Thoracic aorta (tissue), 2 donors: Measurements from ENCODE around the gene C13orf46. TPM values are rescaled to one million over a fixed set of nuclear protein-coding genes. Genes with fewer than 3 reads are reported as not detected.

Experiments
- ATAC-seq: fragments of 150-250 bp; one replicate; pipeline ENCODE4 v1.8.0; 2017; ENCODE audit warnings: low read depth; ENCODE audit not compliant: insufficient number of reproducible peaks, low FRiP score
- DNase-seq: peaks from one replicate; pipeline ENCODE4 v3.0.0-alpha.2; 2020; ENCODE audit warnings: low spot score
- H3K27ac ChIP-seq, 2 donors: fragments of 200-600 bp; sonication (generic); 1 replicate in 1 of 2; 2 replicates in 1 of 2; pipeline ENCODE4 v1.5.1; 2016; ENCODE audit warnings: mild to moderate bottlenecking in 2 of 2, moderate library complexity in 2 of 2
- H3K27me3 ChIP-seq: fragments of 200-600 bp; sonication (generic); replicated peaks from 2 replicates; pipeline ENCODE4 v1.6.0; 2016; ENCODE audit warnings: mild to moderate bottlenecking; ENCODE audit not compliant: insufficient read depth
- H3K36me3 ChIP-seq: fragments of 200-600 bp; sonication (generic); one replicate; pipeline ENCODE4 v1.5.1; 2016
- H3K4me1 ChIP-seq, 2 donors: fragments of 200-600 bp; sonication (generic); 1 replicate in 1 of 2; 2 replicates in 1 of 2; pipeline versions ENCODE4 v1.5.1 to v1.6.0; 2016; ENCODE audit warnings: low read depth in 2 of 2, mild to moderate bottlenecking in 1 of 2; ENCODE audit not compliant: control insufficient read depth in 1 of 2
- H3K4me3 ChIP-seq: fragments of 200-600 bp; sonication (generic); 2 replicates; pipeline ENCODE4 v1.5.1; 2016; ENCODE audit warnings: mild to moderate bottlenecking
- H3K9me3 ChIP-seq: fragments of 200-600 bp; sonication (generic); 2 replicates; pipeline ENCODE4 v1.5.1; 2016
- CTCF ChIP-seq: fragments of 200-600 bp; sonication (generic); IDR thresholded peaks from one replicate; pipeline ENCODE4 v1.5.1; 2019; ENCODE audit warnings: antibody characterized with exemption
- total RNA-seq, 2 donors: library from RNA; depleted of rRNA; stranded (reverse); fragments of >200 nt; gene quantifications; one replicate each; pipeline versions ENCODE4 v1.1.0 to v1.2.3, GENCODE V29; 2016

C13orf46 gene
- total RNA-seq, 2 donors from 2014 or later: 1.1 TPM

DNA sequence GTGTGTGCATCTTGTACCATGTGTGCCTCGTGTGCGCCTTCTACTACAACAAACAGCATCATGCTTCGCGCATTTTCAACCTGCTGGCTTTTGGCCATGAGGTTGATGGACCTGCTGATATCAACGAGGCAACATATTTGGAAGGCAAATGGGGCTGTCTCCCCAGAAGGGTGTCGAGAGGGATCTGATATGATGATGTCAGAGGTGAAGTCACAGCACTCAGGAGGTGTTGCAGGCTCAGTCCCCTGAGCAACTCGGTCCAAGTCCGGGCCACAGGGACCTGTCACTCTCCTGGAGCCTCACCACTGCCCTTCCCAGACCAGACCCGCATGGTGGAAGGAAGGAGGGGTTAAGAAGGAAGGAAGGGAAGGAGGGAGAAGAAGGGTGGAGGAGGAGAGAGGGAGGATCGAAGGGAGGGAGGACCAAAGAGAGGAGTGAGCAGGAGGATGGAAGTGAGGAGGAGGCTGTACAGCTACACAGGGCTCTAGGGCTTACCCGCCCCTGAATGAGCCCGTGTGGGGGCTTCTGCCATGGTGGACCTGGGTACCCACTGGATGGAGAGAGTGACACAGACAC is 6.7 kb upstream of the C13orf46 start:
- peaks cover 28% of the 10 kb centered on the region for H3K36me3 ChIP-seq
- TF ChIP-seq CTCF: no peak
- DNase-seq: no peak
- H3K4me1 ChIP-seq: peaks cover 13 to 20% of the 10 kb centered on the region in 2 donors
- H3K27ac ChIP-seq: no peak overlapping the region
- H3K27me3 ChIP-seq: no peaks in the 10 kb centered on the region
- no peak overlapping the region for H3K4me3 ChIP-seq
- no peak for ATAC-seq
- no peaks in the 10 kb centered on the region for H3K9me3 ChIP-seq

- ATAC-seq (no peak), DNase-seq (no peak)
- H3K4me1 ChIP-seq: peaks cover 13 to 20% of the 10 kb centered on the region in 2 donors
- TF ChIP-seq CTCF: no peak
- peaks cover 33% of the 10 kb centered on the region for H3K36me3 ChIP-seq
- H3K27me3 ChIP-seq: no peaks in the 10 kb centered on the region
- no peak overlapping the region for H3K4me3 ChIP-seq
- no peaks in the 10 kb centered on the region for H3K9me3 ChIP-seq
- no peak overlapping the region for H3K27ac ChIP-seq
These were observed 6.1 kb upstream of the C13orf46 start for GRCh38 chr13:113979791-113980471.

DNA sequence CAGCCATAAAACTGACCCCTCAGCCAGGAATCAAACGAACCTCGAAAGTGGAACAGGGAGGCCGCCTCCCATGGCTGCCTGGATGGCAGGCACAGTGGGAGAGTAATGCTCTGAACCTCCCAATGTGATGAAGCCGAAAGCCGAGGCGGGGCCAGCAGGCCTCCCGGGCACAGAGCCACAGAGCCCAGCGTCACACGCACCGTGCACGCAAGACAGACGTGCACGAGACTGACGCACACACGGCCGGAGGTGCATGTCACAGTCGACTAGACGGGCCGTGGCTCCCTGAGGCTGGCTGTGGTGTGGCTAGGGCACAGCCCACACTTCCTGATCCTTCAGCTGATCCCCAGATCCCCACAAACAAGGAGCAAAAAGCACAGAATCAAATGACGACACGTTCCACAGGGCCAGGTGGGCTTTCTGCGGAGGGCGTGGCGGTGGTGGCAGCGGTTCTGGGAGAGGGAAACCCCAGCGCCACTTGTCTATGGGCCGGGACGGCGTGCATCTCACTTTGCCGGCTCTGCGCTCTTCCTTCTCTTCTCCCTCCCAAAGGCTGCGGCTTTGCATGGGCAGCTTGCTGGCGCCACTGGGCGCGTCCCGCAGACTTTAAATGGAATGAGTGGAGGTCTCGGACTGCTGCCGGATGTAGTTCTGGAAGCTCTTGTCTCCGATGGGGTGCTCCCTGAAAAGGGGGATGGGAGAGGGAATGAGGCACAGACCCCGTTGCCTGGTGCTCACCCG is 5.0 kb upstream of the C13orf46 start:
- Histone ChIP-seq H3K9me3 (no peaks in the 10 kb centered on the region), H3K36me3 (peaks cover 38% of the 10 kb centered on the region), H3K4me3 (no peak overlapping the region), H3K27ac (no peak overlapping the region), H3K27me3 (no peaks in the 10 kb centered on the region), H3K4me1 (peaks cover 13 to 20% of the 10 kb centered on the region in 2 donors)
- DNase-seq (no peak), ATAC-seq (no peak)
- no peak for TF ChIP-seq CTCF

DNA sequence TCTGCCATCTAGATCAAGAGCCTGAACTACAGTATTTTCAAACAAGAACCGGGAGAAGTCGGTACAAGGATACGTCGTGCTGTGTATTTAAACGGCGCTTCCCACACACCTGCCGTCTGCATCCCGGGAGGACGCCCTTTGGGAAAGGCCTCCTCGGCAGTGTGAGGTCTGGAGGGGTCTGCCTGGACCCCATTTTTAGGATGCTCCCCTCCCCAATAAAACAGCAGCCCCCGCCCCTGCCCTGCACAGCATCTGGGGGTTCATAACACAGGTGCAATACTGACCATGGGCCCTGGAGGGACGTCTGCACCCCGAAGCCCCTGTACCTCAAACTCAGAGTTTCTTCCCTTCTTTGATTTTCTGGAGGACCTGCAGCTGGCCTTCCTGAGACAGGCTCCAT is 4.1 kb upstream of the C13orf46 start:
- H3K9me3 ChIP-seq: no peaks in the 10 kb centered on the region
- H3K4me1 ChIP-seq: peaks cover 13 to 20% of the 10 kb centered on the region in 2 donors
- DNase-seq (no peak), ATAC-seq (no peak)
- no peak overlapping the region for H3K27ac ChIP-seq
- peaks cover 41% of the 10 kb centered on the region for H3K36me3 ChIP-seq
- no peak for TF ChIP-seq CTCF
- H3K4me3 ChIP-seq: no peak overlapping the region
- H3K27me3 ChIP-seq: no peaks in the 10 kb centered on the region
